ENCODE results near the gene ZNF624. TPM values are rescaled to one million over a fixed set of nuclear protein-coding genes. Genes with fewer than 3 reads are reported as not detected.

Gene ZNF624
- total RNA-seq, 2 experiments from 2014 or later, result 7.4 to 8.3 TPM

GRCh38 chr17:16573466-16573865, 80.2 kb downstream of the ZNF624 start:
- ATAC-seq (ENCODE audit: low read depth) (no peak), DNase-seq (no peak)
- Mint-ChIP-seq H3K27ac (no peak overlapping the region), H3K4me3 (no peak overlapping the region), H3K27me3 (peaks cover 7% of the 10 kb centered on the region), H3K9me3 (peaks cover 10% of the 10 kb centered on the region), H3K4me1 (peaks cover 3% of the 10 kb centered on the region), H3K36me3 (no peaks in the 10 kb centered on the region)
- POLR2A ChIA-PET, result no interaction called here

Other genes with a start within 250 kb of the ZNF624 start
- gene TRPV2, start 238.3 kb downstream of the ZNF624 start, total RNA-seq, result 100 to 1,000 TPM in 1 of 2 experiments, 10 to 100 TPM in 1; 97.0 to 107 TPM
- gene LRRC75A, start 161.7 kb downstream of the ZNF624 start, total RNA-seq, result 1 to 10 TPM; 5.5 to 6.2 TPM
- gene ZNF287, start 84.6 kb downstream of the ZNF624 start, total RNA-seq, result 10 to 100 TPM in 1 of 2 experiments, 1 to 10 TPM in 1; 9.7 to 13.0 TPM
- 1 to 10 TPM; 2.9 to 4.8 TPM for gene CCDC144A, start 36.4 kb upstream of the ZNF624 start, total RNA-seq

Measured in activated naive CD8-positive, alpha-beta T cell treated with anti-CD3 and anti-CD28 coated beads, Interleukin-2, amount 10 ng/mL, durations not matched to agents 7 days and 5 days (primary cell).